CD4-positive, alpha-beta T cell treated with Interleukin-4 for 4 hours (primary cell): ENCODE measurements around the gene ATP2B3.
A peak's percentile ranks its signal among the peaks of the same experiment; 100 is the strongest.
"Not testable (repeated sequence)": the region's sequence is repeated elsewhere in the genome, so short reads cannot be mapped to it uniquely, and the experiment has no call there.

Source experiments
- DNase-seq: peaks from one replicate; pipeline ENCODE4 v3.0.0-alpha.2; 2020

The ATP2B3 gene

DNA sequence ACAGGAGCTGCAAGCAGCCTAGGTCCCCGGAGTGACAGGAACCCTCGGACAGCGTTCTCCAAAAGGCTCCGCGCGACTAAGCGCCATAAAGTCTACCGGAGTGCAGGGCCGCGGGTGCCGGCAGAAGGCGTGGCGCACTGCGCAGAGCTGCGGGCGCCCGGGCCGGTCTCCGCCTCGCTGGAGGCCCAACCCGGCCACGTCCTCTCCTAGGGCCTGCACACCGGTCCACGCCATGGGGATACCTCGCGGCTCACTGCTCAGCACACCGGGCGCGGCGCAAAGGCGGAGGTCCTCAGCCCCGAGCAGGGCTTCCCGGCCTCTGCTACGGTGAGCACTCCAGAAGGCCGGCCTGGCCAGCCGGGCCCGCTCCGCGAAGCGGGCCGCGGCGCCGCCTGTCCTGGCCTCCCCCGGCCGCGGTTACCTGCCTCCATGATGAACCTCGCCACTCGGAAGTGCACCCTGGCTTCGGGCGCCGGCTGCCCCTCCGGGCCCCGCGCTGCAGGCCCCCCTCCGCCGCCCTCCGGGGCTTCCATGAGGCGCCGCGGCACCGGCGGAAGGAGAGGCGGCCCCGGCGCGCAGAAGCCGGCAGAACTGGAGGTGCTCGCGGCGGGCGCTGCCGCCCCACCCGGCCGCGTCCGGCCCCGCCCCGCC is 81.2 kb downstream of the ATP2B3 start, which contains the start of gene CCNQ:
Gene CCNQ (minus strand): TSS at position 599 of the 651 bp plus-strand sequence. CDS start 66 bp downstream, at position 533.
- no peak for DNase-seq

DNA sequence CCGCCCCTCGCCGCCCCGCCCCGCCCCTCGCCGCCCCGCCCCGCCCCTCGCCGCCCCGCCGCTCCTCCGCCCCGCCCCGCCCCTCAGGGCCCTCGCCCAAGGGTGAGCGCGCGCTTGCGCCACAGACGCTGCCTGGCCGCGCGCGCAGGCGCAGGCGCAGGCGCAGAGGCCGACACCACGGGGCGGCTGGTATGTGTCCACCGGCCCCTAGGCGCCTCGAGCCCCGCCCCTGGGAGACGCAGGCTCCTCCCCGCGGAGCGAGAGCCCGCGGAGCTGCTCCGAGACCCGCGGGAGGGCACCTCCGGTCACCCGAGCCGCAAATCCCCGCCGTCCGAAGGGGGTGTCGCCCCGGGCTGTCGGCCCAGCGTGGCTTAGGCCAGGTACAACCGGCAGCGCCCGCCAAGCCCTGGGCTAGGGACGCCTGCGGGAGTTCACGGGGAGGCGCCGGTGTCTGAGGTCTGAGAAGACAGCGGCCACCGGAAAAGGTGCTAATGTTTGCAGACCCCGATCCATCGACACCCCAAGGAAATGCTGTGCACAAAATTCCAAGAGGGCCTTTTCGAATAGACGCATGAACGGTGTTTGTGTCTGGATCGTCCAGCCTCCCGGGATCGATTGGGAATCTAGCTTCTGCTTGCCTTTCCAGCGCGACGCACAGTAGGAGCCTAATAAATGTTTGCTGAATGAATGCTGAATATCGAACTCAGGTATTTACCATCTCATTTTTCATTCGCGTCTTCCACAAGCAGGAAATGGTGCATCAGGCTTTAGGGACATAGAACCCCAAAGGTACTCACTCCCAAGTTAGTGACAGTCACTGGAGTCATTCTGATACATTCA is 82.0 kb downstream of the ATP2B3 start:
- DNase-seq, result peak; percentile 86

DNA sequence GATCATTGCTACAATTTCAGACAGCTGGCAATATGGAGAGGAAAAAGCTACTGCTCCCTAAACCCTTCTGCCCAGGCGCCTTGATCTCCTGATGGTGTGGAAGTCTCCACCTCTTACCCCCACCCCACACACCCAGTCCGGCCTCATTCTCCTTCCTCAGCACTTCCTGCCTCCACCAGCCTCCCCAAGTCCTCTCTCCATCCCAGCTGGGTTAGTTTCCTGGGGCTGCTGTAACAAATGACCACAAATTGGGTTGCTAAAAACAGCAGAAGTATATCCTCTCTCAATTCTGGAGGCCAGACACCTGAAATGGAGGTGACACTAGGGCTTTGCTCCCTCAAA is 82.6 kb downstream of the ATP2B3 start:
- no peak for DNase-seq

DNA sequence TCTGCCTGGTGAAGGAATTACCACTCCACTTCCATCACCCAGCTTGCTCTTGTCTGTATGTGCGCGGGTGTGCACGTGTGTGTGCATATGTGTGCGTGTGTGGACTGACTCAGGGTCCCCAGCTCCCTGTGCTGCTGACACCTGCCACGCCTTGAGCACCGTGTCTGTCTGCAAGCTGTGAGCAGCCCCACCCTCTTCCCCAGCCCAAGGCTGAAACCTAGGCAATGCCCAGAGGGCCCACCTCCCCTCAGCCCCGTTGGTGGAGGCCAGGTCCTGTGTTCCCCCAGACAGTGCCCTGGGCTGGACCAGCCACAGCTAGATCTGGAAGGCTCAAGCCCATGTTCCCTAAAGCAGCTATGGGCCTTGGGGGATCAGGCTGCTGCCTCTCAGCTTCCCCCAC is 83.5 kb downstream of the ATP2B3 start:
- DNase-seq, result no peak

DNA sequence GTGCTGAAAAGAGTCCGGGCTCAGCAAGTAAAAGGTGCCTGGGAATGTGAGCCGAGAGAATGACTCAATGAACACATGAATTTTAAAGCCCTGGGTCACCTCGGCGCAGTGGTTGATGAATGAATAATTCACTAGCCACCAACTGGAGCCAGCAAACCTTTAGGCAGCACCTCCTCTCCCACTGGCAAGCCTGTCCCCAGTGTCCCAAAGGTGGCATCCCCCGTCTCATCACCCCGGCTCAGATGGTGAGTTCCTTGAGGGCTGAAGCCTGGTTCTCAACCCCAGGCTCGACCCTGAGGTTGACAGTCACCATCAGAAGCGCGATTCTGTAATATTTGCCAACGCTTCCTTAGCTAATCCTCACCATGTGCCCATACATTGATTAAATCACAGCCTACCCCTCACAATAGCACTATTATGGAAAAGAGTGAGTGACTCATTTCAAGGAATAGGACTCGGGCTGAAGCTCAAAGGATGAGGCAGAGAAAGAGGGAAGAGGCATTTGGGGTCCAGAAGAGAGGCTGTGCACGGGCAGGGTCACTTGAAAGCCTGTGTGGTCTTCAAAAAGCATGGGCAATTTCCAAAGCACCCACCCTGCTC is 84.2 kb downstream of the ATP2B3 start:
- no peak for DNase-seq

DNA sequence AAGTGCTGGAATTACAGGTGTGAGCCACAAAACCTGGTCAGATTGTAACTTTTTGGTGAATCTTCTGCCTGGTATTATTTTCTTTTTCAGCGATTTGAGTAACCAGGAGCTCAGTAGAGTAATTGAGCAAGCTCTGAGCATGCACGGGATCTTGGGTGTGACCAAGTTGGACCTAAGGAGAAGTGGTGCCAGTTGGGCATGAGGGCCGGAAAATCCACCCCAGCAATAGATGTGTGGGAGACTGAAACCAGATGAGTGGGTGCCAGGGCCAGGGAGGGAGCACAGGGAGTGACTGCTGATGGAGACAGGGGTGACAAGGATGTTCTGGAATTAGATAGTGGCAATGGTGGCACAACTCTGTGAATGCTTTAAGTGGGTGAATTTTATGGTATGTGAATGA is 85.2 kb downstream of the ATP2B3 start:
- DNase-seq, result no peak

DNA sequence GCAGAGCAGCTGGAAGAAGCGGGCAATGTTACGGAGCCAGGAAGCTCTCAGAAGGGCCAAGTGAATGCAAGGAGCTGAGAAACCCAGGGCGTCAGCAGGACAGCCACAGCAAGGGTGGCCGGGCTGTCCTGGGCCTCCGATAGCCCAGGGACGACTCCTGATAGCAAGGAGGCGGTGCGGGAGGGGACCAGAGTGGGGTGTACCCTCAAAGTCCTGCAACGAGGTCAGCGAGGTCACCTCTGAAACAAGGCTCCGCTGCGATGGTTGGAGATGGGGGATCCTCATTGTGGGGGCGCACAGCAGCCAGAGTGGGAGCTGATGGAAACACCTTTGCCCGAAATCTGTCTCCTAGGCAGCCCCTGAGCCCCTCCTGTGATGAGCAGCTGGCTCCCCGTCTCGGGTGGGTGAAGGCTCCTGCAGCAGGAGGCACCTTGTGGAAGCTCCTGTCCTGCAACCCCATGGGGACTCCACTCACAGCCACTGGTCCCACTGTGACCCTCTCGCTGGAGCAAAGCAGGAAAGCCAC is 85.8 kb downstream of the ATP2B3 start:
- no peak for DNase-seq

DNA sequence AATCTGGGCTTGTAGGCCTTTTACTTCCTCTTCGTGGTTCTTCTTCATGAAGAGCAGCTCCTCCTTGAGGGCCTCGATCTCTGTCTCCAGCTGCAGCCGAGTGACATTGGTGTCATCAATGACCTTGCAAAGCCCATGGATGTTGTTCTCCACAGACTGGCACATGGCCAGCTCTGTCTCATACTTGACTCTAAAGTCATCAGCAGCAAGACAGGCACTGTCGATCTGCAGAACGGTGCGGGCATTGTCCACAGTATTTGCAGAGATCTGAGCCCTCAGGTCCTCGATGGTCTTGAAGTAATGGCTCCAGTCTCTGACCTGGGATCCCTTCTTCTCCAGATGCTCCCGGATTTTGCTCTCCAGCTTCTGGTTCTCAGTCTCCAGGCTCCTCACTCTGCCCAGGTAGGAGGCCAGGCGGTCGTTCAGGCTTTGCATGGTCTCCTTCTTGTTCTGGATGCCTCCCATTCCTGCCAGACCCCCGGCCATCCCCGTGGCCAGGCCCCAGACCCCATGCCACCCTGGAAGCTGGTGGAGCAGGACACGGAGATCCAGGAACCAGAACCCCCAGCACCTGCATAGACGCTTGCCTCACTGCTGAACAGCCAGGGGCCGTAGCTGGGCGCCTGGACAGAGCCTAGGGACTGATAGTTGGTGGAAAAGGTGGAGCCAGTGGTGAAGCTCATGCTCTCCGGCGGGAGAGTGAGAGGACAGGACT is 87.4 kb downstream of the ATP2B3 start:
- not testable (repeated sequence) for DNase-seq

DNA sequence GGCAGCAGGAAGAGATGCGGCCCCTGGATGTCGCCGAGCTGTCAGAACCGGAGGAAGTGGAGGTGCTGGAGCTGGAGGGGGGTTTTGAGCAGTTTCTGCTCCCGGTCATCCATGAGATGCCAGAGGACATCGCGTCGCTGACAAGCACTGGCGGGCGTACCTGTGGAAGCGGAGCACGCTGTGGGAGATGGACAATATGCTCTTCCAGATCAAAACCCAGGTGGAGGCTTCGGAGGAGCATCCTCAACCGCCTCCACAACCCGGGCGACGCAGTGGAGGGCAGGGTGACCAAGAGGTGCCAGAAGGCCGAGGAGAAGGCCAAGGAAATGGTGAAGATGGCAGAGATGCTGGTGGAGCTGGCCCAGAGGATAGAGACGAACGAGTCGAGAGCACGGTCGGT is 89.1 kb downstream of the ATP2B3 start:
- DNase-seq, result no peak

DNA sequence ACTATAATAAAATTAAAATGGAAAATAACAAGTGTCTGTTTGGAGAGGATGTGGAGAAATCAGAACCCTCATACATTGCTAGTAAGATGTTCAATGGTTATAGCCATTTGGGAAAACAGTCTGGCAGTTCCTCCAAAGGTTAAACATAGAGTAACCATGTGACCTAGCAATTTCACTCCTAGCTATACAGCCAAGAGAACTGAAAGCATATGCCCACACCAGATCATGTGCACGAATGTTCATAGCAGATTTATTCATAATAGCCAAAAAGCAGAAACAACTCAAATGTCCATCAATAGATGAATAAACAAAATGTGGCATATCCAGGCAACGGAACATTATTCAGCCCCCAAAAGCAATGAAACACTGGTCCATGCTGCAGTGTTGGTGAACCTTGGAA is 90.9 kb downstream of the ATP2B3 start:
- no peak for DNase-seq

DNA sequence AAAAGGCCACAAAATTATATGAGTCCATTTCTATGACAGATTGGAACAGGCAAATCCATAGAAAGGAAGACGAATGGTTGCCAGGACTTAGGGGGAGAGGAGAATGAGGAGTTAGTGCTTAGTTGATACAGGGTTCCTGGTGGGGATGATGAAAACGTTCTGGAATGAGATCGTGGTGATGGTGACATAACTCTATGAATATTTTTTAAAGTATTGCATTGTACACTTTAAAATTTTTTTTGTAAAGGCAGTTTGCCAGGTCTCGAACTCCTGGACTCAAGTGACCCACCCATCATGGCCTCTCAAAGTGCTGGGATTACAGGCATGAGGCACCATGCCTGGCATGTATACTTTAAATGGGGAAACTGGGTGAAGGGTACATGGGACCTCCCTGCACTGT is 91.4 kb downstream of the ATP2B3 start:
- no peak for DNase-seq

DNA sequence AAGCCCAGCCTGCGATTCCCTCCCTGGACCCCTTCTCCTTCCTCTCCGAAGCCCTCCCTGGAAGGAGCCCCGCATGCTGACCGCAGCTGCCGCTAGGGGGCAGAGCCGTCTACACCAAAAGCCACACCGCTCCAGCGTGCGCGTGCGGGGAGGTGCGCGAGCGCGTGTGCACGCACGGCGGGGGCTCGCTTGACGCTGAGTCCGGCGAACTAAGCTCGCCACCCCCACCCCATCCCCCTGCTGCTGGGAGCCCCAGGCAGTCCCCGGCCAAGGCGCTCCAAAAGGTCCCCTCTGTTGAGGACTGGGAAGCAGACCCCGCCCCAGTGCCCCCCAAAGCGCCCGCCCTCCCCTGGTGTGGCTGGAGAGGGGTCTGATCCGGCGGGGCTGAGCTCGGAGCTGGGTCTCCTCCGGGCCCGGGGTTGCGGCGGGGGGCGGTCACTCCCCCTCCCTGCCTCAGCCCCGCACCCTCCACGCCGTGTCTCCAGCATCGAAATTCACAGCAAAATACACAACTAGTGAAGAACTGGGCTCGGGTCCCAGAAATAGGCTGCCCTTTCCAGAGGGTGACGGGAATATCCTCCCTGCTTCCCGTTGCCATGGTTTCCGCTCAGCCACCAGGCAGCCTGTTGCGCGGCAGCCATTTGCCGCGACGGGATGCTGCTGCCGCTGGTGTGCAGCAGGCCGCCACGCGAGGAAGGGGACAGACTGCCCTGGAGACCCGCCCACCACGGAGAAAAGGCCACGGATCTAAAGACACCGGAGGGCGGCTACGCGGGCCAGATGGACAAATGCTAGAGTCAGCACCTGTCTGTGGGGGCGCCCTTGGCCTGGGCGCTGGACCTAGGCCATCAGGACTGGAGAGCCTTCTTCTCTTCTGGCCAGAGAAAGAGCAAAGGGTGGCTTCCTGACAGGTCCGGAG is 92.7 kb downstream of the ATP2B3 start:
- peak; percentile 69 for DNase-seq

DNA sequence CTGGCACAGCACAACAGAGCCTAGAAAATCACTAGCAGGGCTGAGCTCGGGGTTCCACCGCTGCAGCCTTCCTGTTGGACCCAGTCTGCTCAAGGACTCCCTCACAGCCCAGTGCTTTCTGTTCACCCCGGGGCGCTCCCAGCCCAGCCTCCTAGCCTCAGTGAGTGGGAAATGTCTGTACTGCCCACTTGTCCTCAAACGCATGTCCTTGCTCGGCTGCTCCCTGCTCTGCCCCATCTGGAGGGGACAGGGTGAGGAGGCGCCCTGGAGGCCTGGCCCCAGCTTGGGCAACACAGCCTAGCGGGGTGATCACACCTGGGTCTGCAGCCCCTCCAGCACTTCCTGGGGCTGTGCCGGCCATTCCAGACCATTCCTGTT is 93.4 kb downstream of the ATP2B3 start:
- DNase-seq, result no peak

DNA sequence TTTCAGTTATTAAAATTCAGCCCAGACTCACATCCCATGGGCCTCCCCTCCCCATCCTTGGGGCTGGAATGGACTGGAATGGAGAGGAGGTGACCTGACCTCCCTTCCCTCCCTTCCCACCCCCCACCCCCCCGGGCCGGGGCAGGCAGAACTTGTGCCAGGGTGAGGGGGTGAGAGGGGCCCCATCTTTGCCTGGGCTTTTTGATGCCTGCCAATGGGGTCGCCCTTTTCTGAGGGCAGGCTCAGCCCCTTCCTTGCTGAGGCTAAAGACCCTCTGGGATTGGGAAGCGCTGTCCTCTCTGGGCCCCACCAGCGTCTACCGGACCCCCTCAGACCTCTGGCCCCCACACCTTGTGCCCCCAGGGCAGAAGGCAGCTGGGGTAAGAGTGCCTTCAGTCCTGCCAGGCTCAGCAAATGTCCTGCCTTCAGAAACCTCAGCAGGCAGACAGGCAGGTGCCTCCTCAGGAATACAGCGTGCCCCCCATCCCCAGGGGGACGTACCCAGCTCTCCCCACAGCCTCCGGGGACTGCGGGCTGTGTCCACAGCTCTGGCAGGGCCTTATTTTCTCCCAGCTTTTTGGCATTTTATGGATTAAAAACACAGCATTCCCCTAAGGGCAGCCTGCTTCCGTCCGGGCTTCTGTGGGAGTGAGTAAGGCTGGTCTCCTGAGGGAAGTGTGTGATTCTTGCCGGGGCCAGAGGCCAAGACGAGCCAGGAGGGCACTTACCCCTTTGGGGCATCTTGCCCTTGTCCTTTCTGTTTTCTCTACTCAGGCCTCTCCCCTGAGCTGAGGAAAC is 94.1 kb downstream of the ATP2B3 start:
- DNase-seq, result no peak

DNA sequence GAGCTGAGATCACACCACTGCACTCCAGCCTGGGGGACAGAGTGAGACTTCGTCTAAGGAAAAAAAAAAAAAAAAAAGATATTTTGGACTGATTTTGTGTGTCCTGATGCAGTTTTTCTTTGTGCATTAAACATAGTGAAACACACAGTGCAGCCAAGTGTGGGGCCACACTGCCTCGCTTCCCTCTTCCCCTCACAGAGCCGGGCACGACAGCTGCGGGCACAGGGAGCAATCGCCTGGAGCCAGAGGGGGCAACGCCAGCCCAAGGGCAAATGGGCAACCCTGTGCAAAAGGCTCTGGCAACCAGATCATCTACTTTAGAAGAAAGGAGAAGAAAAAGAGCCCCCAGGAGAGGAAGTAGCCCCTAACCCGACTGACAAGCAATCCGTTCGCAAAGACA is 95.0 kb downstream of the ATP2B3 start:
- no peak for DNase-seq

DNA sequence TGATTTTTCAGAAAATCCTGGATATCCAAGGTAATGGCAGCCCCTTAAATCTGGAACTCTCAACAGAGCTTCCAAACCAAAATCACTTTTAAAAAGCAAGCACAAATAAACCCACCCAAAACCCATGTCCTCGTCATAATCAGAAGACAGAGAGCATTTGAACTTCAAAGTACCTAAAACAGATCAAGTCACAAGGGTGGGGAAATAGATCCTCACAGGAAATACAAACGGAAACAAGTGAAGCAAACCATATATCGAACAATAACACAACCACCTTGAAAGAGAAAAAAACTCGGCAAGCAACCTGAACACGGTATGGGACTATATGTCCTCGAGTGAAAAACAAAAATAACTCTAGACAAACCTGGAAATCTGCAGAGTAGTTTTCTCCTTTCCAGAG is 97.4 kb downstream of the ATP2B3 start:
- no peak for DNase-seq

DNA sequence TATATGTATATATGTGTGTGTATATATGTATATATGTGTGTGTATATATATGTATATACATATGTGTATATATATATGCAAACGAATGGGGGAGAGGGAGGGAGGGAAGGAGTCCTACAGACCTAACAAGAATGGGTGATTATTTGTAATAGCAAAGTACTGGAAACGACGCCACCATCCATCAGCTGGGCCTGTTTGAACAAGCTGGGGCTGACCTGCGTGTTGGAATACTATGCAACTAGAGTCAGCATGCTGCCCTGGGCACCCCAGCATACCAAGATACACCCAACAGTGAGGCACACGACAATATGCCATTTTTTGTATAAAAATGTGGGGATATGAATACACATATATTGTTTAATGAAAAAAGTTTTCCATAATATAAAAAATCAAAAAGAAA is 103.1 kb downstream of the ATP2B3 start:
- no peak for DNase-seq

DNA sequence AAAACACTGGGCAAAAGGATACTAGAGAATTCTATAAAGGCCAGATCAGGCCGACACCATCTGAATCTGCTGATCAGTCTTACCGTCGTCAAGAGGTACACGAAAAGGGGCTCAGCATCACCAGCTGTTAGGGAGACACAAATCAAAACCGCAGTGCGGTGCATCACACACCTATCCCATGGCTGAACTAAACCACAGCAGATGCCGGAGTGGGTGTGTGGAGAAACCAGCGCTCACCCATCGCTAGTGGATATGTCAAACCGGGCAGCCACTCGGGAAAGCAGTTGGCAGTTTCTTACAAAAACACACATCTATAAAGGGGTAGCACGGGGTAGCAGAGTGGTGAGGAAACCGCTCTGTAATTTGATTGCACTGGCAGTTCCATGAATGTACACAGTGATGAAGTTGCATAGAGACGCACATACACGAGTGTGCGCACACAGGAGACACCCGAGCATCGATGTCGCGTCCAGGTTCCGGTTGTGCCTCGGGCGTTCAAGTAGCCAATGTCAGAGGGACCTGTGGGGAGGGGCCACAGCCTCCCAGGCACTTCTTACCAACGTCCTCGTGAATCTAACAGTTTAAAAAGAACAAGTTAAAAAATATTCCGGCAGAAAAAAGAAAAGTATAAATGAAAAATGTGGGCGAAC is 104.6 kb downstream of the ATP2B3 start:
- no peak for DNase-seq

DNA sequence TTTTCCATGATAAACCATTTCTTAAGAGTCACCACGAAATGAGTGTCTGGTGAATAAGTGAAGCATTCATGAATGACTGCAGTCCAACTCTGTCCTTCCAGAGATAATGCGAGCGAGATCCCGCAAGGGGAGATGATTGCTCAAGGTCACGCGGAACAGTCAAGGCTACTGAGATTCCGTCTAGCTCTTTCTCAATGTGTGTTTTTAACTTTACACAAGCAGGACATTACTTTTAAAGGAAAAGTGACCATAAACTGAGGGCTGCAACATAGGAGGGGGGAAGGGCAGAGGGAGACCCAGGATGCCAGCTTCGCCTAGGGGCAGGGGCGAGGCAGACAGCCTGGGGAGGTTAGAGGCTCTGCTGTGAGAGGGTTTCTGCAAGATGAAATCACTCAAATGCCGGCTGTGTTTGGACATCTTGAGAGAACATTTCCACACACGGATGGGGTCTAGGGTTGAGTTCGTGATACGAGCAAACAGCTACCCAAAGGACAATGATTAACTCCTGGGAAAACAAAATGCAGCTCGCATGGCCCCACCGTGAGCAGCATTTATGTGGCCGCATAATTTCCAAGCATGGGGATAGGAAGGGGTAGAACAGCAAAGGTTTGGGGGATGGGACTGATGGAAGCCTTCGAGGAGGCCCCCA is 105.3 kb downstream of the ATP2B3 start:
- DNase-seq, result no peak
